Neural progenitor cell (in vitro differentiated cells): ENCODE measurements around the gene LPCAT3.

Experiments used
- EZH2 ChIP-seq: fragments of 200-600 bp; sonication (generic); IDR thresholded peaks from 2 replicates; pipeline ENCODE4 v1.6.1; 2017; ENCODE audit warnings: antibody characterized with exemption, mild to moderate bottlenecking, moderate library complexity
- EZH2phosphoT487 ChIP-seq: fragments of 200-600 bp; sonication (generic); IDR thresholded peaks from 2 replicates; pipeline ENCODE4 v1.6.1; 2017; ENCODE audit warnings: antibody characterized with exemption
- TF ChIP-seq, protein P1 (sequence below): fragments of 200-600 bp; sonication (generic); IDR thresholded peaks from 2 replicates; pipeline ENCODE4 v1.5.1; 2017; ENCODE audit warnings: antibody characterized with exemption, mild to moderate bottlenecking

DNA sequence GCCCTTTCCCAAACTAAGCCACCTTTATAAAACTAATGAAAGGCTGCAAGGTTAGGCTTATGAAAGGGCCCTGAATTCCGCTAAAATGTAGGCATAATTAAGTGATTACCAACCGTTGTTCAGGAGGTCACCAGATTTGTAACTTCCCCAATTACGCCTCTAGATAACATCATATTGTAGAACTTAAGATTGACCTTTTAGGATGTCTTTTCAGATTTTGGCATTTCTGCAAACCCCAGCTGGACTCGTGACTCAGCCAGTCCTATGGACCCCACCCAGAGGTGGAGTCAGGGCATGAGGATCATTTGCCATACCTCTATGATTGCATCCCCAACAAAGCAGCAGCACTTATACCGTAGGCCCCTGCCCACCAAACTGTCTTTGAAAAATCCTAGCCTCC, 3.7 kb upstream of the LPCAT3 start:
- TF ChIP-seq, protein P1, sequence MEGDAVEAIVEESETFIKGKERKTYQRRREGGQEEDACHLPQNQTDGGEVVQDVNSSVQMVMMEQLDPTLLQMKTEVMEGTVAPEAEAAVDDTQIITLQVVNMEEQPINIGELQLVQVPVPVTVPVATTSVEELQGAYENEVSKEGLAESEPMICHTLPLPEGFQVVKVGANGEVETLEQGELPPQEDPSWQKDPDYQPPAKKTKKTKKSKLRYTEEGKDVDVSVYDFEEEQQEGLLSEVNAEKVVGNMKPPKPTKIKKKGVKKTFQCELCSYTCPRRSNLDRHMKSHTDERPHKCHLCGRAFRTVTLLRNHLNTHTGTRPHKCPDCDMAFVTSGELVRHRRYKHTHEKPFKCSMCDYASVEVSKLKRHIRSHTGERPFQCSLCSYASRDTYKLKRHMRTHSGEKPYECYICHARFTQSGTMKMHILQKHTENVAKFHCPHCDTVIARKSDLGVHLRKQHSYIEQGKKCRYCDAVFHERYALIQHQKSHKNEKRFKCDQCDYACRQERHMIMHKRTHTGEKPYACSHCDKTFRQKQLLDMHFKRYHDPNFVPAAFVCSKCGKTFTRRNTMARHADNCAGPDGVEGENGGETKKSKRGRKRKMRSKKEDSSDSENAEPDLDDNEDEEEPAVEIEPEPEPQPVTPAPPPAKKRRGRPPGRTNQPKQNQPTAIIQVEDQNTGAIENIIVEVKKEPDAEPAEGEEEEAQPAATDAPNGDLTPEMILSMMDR: no peak
- no peak for TF ChIP-seq EZH2
- TF ChIP-seq EZH2phosphoT487: no peak
